HEK293T (cell line): Measurements from ENCODE around the gene LRRC10B.

Experiments
- ARNT ChIP-seq: fragments of 450-650 bp; IDR thresholded peaks from 2 replicates; pipeline ENCODE4 v1.6.1; 2017; ENCODE audit warnings: mild to moderate bottlenecking
- BHLHE40 ChIP-seq: fragments of 450-650 bp; IDR thresholded peaks from 2 replicates; pipeline ENCODE4 v1.6.1; 2016; ENCODE audit warnings: mild to moderate bottlenecking, moderate library complexity, borderline replicate concordance
- CTBP1 ChIP-seq: fragments of 450-650 bp; IDR thresholded peaks from 2 replicates; pipeline ENCODE4 v1.6.1; 2016; ENCODE audit warnings: borderline replicate concordance
- ELF4 ChIP-seq: fragments of 450-650 bp; IDR thresholded peaks from 2 replicates; pipeline ENCODE4 v1.6.1; 2017; ENCODE audit warnings: antibody characterized with exemption
- FOXA1 ChIP-seq: fragments of 450-650 bp; IDR thresholded peaks from 2 replicates; pipeline ENCODE4 v1.6.1; 2016; ENCODE audit warnings: mild to moderate bottlenecking
- FOXK2 ChIP-seq: fragments of 450-650 bp; IDR thresholded peaks from 2 replicates; pipeline ENCODE4 v1.6.1; 2016; ENCODE audit warnings: mild to moderate bottlenecking
- HDGF ChIP-seq: fragments of 450-650 bp; IDR thresholded peaks from 2 replicates; pipeline ENCODE4 v1.6.1; 2017; ENCODE audit warnings: antibody characterized with exemption, borderline replicate concordance
- L3MBTL2 ChIP-seq: fragments of 450-650 bp; conservative IDR thresholded peaks from 2 replicates; pipeline ENCODE4 v1.6.1; 2016; ENCODE audit warnings: mild to moderate bottlenecking
- SP1 ChIP-seq: fragments of 450-650 bp; IDR thresholded peaks from 2 replicates; pipeline ENCODE4 v1.6.1; 2017
- TARDBP ChIP-seq: fragments of 450-650 bp; IDR thresholded peaks from 2 replicates; pipeline ENCODE4 v1.6.1; 2016
- ZNF384 ChIP-seq: fragments of 450-650 bp; IDR thresholded peaks from 2 replicates; pipeline ENCODE4 v1.6.1; 2016

DNA sequence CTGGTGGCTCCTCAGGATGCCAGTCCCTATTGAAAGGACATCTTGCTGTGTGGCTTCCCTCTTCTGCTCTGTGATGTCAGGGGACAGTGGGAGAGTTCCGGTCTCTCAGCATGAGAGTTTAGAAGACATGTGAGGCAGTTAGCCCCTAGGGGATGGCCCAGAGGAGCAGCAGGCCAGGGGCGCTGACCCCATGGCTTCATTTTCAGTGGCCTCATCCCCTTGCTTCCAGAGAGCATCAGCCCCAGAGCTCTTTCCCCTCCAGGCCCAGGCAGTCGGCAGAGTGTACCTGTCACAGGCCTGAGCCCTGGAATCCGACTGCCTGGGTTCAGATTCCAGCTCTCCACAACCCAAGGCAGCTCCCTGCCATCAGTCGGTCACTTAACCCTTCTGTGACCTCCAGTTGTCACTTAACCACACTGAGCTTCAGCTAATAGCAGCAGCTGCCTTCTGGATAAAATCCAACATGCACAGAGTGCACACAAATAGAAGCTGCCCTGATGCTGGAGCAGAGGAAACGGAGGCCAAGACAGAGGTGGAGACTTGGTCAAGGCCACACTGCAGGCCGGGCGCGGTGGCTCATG is 14.1 kb upstream of the LRRC10B start:
- no peak for TF ChIP-seq ARNT
- TF ChIP-seq HDGF: no peak
- TF ChIP-seq L3MBTL2: no peak
- no peak for TF ChIP-seq ZNF384
- TF ChIP-seq FOXK2: no peak
- TF ChIP-seq BHLHE40: no peak
- no peak for TF ChIP-seq TARDBP
- no peak for TF ChIP-seq FOXA1
- no peak for TF ChIP-seq ELF4
- no peak for TF ChIP-seq SP1
- TF ChIP-seq CTBP1: no peak
